ENCODE data around the gene STYXL1. TPM values are rescaled to one million over a fixed set of nuclear protein-coding genes. Genes with fewer than 3 reads are reported as not detected.

Gene STYXL1
- total and polyA plus RNA-seq, 2 experiments from 2014 or later = 28.0 to 39.2 TPM

DNA sequence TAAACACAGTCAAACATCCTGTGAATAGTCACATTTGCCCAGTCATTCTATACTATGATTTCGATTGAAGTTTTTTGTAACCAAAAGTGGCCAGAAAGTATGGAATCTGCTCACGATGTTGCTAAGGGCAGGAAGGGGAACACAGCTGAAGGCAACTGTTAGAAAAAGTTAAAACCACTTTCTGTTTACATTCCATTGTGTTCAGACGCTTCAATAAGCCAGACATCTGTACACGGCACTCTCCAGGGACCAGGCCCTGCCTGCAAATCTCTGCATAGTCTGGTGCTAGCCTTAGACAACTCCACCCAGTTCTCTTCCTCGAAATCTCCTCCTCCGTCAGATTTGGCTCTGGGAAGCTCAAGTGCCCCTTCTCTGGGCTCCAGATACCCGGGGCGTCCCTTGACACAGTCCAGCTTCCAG, 36.3 kb downstream of the STYXL1 start (continued):
- TF ChIP-seq, protein P1, sequence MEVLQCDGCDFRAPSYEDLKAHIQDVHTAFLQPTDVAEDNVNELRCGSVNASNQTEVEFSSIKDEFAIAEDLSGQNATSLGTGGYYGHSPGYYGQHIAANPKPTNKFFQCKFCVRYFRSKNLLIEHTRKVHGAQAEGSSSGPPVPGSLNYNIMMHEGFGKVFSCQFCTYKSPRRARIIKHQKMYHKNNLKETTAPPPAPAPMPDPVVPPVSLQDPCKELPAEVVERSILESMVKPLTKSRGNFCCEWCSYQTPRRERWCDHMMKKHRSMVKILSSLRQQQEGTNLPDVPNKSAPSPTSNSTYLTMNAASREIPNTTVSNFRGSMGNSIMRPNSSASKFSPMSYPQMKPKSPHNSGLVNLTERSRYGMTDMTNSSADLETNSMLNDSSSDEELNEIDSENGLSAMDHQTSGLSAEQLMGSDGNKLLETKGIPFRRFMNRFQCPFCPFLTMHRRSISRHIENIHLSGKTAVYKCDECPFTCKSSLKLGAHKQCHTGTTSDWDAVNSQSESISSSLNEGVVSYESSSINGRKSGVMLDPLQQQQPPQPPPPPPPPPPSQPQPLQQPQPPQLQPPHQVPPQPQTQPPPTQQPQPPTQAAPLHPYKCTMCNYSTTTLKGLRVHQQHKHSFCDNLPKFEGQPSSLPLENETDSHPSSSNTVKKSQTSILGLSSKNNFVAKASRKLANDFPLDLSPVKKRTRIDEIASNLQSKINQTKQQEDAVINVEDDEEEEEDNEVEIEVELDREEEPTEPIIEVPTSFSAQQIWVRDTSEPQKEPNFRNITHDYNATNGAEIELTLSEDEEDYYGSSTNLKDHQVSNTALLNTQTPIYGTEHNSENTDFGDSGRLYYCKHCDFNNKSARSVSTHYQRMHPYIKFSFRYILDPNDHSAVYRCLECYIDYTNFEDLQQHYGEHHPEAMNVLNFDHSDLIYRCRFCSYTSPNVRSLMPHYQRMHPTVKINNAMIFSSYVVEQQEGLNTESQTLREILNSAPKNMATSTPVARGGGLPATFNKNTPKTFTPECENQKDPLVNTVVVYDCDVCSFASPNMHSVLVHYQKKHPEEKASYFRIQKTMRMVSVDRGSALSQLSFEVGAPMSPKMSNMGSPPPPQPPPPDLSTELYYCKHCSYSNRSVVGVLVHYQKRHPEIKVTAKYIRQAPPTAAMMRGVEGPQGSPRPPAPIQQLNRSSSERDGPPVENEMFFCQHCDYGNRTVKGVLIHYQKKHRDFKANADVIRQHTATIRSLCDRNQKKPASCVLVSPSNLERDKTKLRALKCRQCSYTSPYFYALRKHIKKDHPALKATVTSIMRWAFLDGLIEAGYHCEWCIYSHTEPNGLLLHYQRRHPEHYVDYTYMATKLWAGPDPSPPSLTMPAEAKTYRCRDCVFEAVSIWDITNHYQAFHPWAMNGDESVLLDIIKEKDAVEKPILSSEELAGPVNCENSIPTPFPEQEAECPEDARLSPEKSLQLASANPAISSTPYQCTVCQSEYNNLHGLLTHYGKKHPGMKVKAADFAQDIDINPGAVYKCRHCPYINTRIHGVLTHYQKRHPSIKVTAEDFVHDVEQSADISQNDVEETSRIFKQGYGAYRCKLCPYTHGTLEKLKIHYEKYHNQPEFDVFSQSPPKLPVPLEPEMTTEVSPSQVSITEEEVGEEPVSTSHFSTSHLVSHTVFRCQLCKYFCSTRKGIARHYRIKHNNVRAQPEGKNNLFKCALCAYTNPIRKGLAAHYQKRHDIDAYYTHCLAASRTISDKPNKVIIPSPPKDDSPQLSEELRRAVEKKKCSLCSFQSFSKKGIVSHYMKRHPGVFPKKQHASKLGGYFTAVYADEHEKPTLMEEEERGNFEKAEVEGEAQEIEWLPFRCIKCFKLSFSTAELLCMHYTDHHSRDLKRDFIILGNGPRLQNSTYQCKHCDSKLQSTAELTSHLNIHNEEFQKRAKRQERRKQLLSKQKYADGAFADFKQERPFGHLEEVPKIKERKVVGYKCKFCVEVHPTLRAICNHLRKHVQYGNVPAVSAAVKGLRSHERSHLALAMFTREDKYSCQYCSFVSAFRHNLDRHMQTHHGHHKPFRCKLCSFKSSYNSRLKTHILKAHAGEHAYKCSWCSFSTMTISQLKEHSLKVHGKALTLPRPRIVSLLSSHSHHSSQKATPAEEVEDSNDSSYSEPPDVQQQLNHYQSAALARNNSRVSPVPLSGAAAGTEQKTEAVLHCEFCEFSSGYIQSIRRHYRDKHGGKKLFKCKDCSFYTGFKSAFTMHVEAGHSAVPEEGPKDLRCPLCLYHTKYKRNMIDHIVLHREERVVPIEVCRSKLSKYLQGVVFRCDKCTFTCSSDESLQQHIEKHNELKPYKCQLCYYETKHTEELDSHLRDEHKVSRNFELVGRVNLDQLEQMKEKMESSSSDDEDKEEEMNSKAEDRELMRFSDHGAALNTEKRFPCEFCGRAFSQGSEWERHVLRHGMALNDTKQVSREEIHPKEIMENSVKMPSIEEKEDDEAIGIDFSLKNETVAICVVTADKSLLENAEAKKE (CRISPR knock-in tag; IDR thresholded peaks at IDR 0.05) = no peak
- TF ChIP-seq CREB1 (CRISPR knock-in tag; IDR thresholded peaks at IDR 0.05; ENCODE audit: low read depth) = no peak
- no peak for TF ChIP-seq STAT1 (IDR thresholded peaks at IDR 0.05; ENCODE audit: unreplicated experiment)

- Histone ChIP-seq H3K27ac (ENCODE audit: low read depth) (no peak overlapping the region), H3K27me3 (ENCODE audit: insufficient read depth) (no peaks in the 10 kb centered on the region), H3K9me2 (ENCODE audit: insufficient read depth) (no peaks in the 10 kb centered on the region), H3K4me2 (no peak overlapping the region), H3K4me3 (no peak overlapping the region), H3F3A (replicated peaks; ENCODE audit: low read depth) (no peaks in the 10 kb centered on the region), H3K4me1 (ENCODE audit: insufficient read depth) (no peaks in the 10 kb centered on the region), H4K20me1 (replicated peaks; ENCODE audit: insufficient read depth) (no peaks in the 10 kb centered on the region; the same call in 1 of the 2 replicates), H3K79me2 (replicated peaks; ENCODE audit: insufficient read depth) (no peaks in the 10 kb centered on the region), H2AFZ (no peak overlapping the region), H3K36me3 (ENCODE audit: insufficient read depth) (no peaks in the 10 kb centered on the region)
- no peak overlapping the region for H3K4me3 Mint-ChIP-seq
- no peaks in the 10 kb centered on the region for H3K27me3 Mint-ChIP-seq (ENCODE audit: insufficient read depth, low read depth, poor library complexity)
- H3K27ac Mint-ChIP-seq = peak overlapping the region; percentile 53; the same call in 1 of the 2 replicates
- DNase-seq (ENCODE audit: low spot score) (no peak), ATAC-seq (no peak)
- no peaks in the 10 kb centered on the region for H3K4me1 Mint-ChIP-seq
- H3K36me3 Mint-ChIP-seq (ENCODE audit: low read depth) = peaks cover 10% of the 10 kb centered on the region
- H3K9me3 Mint-ChIP-seq = no peaks in the 10 kb centered on the region
- no peak for TF ChIP-seq ZNF114 (CRISPR knock-in tag; IDR thresholded peaks at IDR 0.05)
- no peak for TF ChIP-seq ZNF331 (CRISPR knock-in tag; IDR thresholded peaks at IDR 0.05; ENCODE audit: low read depth)
- TF ChIP-seq STAT1 (IDR thresholded peaks at IDR 0.05; ENCODE audit: unreplicated experiment) = no peak
- TF ChIP-seq REST (IDR thresholded peaks at IDR 0.05; ENCODE audit: unreplicated experiment) = no peak
- TF ChIP-seq EZH2 (IDR thresholded peaks at IDR 0.05; ENCODE audit: low read depth, unreplicated experiment) = no peak
- TF ChIP-seq EZH2phosphoT487 (IDR thresholded peaks at IDR 0.05; ENCODE audit: unreplicated experiment) = no peak
- TF ChIP-seq POLR2AphosphoS5 (IDR thresholded peaks at IDR 0.05; ENCODE audit: low read depth) = no peak
- TF ChIP-seq ETS1 (IDR thresholded peaks at IDR 0.05) = no peak
- no peak for TF ChIP-seq CREB1 (CRISPR knock-in tag; IDR thresholded peaks at IDR 0.05; ENCODE audit: low read depth)
- TF ChIP-seq, protein P2, sequence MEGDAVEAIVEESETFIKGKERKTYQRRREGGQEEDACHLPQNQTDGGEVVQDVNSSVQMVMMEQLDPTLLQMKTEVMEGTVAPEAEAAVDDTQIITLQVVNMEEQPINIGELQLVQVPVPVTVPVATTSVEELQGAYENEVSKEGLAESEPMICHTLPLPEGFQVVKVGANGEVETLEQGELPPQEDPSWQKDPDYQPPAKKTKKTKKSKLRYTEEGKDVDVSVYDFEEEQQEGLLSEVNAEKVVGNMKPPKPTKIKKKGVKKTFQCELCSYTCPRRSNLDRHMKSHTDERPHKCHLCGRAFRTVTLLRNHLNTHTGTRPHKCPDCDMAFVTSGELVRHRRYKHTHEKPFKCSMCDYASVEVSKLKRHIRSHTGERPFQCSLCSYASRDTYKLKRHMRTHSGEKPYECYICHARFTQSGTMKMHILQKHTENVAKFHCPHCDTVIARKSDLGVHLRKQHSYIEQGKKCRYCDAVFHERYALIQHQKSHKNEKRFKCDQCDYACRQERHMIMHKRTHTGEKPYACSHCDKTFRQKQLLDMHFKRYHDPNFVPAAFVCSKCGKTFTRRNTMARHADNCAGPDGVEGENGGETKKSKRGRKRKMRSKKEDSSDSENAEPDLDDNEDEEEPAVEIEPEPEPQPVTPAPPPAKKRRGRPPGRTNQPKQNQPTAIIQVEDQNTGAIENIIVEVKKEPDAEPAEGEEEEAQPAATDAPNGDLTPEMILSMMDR (conservative IDR thresholded peaks at IDR 0.05; ENCODE audit: low read depth in 2 of 2) = no peak
These were observed 37.9 kb downstream of the STYXL1 start for GRCh38 chr7:76009672-76010600.

Data from GM23338 (cell line).